NCI-H226 (cell line): Measurements from ENCODE around the gene TGFBR1.
"Not testable (repeated sequence)": the region's sequence is repeated elsewhere in the genome, so short reads cannot be mapped to it uniquely, and the experiment has no call there.

Experiments
- DNase-seq: peaks from one replicate; pipeline ENCODE4 v3.0.0-alpha.2; 2015

The TGFBR1 gene

DNA sequence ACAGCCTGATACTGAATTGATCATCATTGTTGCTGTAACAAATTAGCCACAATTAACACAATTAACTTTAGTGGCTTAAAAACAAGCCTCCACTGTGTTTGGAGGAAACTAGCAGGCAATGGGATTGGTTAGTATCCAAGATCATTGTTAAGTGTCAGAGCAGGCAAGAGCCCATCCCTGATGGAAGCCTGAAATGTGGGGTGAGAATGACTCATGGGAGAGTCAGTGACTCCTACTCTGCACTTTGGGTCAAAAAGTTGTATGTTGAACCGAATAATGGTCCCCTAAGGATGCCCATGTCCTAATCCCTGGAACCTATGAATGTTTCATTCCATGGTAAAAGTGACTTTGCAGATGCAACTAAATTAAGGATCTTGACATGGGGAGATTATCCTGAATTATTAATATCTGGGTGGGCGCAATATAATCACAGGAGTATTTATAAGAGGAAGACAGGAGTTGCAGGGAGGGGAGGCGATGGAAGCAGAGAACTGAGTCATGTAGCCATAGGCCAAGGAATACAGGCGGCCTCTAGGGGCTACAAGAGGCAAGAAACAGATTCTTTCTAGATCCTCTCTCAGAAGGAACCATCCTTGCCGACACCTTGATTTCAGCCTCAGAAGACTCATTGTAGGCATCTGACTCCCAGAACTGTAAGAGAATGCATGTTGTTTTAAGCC is 88.0 kb downstream of the TGFBR1 start:
- DNase-seq = no peak

DNA sequence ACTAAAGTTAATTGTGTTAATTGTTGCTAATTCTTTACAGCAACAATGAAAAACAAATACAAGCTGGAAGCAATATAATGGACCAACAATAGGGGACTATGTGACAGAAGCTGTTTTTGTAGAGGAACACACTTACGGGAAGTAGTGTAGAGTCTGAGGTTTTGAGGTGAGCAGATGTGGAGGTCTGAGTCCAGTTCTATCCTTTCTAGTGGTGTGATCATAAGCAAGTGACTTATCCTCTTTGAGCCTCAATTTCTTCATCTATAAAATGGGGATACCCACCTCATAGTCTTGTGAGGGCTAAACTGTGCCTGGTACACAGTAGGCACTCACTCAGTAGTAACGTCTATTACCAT is 88.5 kb downstream of the TGFBR1 start:
- DNase-seq = no peak

DNA sequence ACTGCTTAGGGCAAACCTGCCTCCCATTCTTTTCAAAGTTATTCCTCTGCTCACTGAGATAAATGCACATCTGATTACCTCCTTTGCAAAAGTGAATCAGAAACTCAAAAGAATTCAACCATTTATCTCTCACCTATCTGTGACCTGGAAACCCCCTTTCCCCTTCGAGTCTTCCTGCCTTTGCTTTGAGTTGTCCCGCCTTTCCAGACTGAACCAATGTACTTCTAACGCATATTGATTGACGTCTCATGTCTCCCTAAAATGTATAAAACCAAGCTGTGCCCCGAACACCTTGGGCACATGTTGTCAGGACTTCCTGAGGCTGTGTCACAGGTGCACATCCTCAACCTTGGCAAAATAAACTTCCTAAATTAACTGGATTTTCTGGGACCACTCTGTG is 91.6 kb downstream of the TGFBR1 start:
- DNase-seq = not testable (repeated sequence)

DNA sequence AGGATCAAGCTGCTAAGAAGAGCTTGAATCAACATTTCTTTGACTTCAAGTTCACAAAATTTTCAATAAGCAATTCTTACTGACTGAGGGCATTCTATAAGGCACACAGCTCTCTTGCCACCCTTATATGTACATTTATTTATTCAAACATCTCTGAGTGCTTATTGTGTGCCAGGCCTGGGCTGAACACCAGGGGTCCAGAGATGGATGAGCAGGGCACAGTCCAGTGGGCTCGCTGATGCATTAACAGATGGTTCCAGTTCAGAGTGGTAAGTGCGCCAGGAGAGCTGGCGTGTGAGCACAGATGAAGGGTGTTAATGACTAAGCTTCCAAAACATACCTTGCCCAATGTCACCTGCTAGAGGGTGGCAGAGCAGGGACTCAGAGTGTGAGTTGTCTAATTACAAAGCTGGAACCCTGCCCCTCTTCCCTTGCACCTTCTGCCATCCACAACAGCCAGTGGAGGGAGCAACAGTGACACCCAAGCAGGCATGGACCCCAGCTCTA is 92.3 kb downstream of the TGFBR1 start:
- no peak for DNase-seq

DNA sequence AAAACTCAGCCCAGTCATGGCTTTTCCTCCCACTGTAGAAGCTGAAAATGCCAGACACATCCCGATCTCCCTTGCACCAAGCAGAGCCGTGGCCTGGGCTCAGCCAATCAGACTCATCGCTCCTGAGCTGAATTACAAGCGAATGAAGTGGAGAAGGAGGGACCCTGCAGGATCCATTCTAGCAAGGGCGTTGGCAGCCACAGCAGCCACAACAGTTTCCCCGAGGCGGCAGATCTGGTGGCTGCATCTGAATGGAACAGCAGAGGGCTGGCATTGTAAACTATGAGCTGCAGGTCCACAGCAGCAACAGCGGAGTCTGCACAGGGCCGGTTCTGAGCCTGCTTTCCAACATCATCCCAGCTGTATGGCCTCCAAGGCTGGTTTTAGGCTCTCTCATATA is 93.1 kb downstream of the TGFBR1 start:
- no peak for DNase-seq

DNA sequence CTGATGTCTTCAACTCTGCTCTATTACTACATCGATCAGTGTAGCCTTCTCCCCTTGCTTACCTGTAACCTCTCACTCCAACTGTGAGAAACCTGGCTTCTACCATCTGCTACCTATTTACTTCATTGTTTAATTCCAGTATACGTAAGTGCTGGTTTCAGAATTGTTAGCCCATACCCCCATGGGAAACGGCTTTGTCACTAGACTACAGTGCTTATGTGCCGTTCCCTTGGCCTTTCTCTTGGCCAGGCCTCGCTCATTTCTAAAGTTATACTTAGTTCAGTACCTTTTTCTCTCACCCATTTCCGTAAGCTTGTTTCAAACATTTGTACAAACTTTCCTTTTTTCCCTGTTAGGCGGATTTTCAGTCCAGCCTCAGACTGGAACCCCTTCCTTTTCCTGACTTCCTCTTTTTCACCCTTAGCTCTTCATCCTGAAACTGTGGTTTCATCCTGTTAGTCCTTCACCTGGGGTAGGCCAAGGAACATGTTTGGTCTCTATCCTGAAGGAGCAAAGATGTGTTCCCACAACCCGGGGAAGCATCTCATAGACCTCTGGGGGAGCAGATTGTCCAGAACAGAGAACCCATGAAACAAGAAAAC is 95.1 kb downstream of the TGFBR1 start:
- no peak for DNase-seq

DNA sequence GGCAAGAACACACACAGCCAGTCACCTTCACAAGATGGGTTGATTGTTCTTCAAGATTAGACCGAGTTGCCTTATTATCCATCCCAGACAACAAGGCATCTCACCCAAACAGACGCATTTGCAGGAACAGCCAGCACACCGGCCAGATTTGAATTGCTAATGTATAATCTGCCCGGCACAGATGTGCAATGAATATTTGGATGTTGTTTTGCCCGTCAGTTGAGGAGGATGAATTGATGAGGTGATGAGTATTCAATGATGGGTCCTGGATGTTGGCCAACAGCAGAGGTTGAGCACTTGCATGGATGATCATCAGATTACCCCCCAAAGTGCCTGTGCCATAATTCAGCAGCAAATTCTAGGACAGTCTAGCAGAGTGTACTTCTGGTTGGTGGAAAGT is 96.7 kb downstream of the TGFBR1 start:
- no peak for DNase-seq
